Measurements from ENCODE around the gene ELOB. TPM values are rescaled to one million over a fixed set of nuclear protein-coding genes. Genes with fewer than 3 reads are reported as not detected.

Gene ELOB
- total RNA-seq, 2 experiments from 2014 or later: 141 to 150 TPM

DNA sequence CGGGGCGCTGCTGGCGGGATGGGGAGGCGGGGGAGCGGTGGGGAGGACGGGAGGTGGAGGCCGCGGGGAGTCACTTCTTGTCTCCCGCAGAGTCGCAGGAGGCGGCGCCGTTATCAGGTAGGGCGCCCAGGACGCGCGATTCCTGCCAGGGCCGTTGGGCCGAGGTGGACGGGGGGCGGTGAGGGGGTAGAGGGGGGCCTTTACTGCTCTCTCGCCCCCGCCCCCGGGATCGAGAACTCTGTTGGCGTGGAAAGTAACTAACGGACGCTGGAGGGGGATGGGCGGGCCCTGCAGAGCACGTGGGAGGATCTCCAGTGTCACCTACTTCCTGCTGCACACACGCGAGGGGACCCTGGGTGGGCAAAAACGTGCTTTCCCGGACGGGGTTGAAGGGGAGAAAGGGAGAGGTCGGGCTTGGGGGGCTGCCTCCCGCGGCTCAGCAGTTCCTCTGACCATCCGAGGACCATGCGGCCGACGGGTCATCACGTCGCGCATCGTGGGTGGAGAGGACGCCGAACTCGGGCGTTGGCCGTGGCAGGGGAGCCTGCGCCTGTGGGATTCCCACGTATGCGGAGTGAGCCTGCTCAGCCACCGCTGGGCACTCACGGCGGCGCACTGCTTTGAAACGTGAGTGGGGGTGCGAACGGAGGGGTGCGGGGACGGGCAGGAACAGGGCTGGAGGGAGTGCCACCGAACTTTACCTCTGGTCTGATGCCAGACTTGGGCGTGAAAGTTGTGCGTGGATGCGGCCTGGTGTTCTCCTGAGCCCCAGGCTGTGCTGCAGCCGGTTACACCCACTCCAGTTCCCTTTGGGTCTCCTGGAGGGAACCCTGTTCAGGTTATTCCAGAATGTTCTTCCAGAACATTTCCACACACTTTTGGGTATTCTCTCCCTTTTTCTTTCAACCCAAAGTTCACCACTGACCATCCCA is 40.5 kb upstream of the ELOB start:
- POLR2A ChIA-PET: no interaction called here

DNA sequence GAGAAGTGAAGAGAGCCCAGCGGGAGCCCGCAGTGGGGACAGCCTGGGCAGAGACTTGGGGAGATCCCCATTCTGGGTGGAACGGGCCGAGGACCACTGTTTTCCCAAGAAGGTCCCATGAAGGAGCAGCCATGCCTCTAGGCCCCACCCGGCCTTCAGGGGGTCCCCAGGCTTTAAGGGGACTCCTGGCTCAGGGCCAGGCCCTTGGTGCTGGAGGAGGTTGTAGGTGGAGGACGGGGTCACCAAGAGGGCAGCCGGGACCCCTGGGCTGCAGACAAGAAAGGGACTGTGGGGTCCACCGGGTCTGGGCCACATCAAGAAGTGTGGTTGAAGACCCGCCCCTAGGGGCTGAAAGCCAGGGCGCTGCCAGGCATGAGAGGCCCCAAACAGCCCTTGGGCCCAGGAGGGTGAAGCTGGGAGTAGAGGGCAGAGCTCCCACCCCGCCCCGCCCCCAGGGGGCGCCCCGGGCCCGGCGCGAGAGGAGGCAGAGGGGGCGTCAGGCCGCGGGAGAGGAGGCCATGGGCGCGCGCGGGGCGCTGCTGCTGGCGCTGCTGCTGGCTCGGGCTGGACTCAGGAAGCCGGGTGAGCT is 39.8 kb upstream of the ELOB start, which contains the start of gene PRSS21:
Gene PRSS21 (plus strand): TSS at position 487 of the 589 bp plus-strand sequence. CDS start 32 bp downstream, at position 519.
- Mint-ChIP-seq H3K4me1 (no peaks in the 10 kb centered on the region), H3K9me3 (no peaks in the 10 kb centered on the region), H3K27me3 (no peaks in the 10 kb centered on the region), H3K4me3 (peak within 1 kb of the TSS; percentile 13), H3K36me3 (ENCODE audit: low read depth) (no peaks in the 10 kb centered on the region), H3K27ac (no peak within 1 kb of the TSS)
- ChIA-PET POLR2A (no interaction called here), CTCF (interaction anchor here (0.7 kb wide), 2 partner anchors 51 to 138 kb away, joined by 3 read pairs; no protein-coding TSS in a partner anchor)
- DNase-seq: peak; percentile 27

More for the DNA sequence above, 40.5 kb upstream of the ELOB start:
- CTCF ChIA-PET: interaction anchor here (0.7 kb wide), 2 partner anchors 50 to 137 kb away, joined by 3 read pairs; no protein-coding TSS in a partner anchor
- H3K4me1 Mint-ChIP-seq: no peaks in the 10 kb centered on the region
- DNase-seq: no peak
- no peaks in the 10 kb centered on the region for H3K27me3 Mint-ChIP-seq
- H3K4me3 Mint-ChIP-seq: no peak overlapping the region
- no peaks in the 10 kb centered on the region for H3K9me3 Mint-ChIP-seq
- no peaks in the 10 kb centered on the region for H3K36me3 Mint-ChIP-seq (ENCODE audit: low read depth)
- no peak overlapping the region for H3K27ac Mint-ChIP-seq

DNA sequence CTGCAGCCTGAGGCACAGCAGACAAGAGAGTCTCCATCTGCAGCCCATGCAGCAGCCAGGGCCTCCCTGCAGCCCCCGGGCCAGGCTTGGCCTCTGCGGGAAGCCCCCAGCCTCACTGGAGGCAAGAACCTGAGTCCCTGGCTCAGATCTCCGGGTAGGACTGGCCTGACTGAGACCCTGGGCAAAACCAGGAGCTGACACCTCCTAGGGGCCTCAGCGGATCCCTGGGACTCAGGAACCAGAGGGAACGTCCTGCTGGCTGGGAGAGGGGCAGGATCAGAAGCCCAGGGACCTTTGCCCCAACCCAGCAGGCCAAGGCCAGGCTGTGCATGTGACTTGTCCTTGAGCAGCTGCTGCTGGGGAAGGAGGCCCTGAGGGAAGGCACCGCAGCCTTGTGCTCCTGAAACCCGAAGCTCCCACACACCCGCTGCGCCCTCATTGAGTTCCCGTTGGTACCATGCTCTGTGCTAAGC is 38.3 kb upstream of the ELOB start:
- Mint-ChIP-seq H3K36me3 (ENCODE audit: low read depth) (no peaks in the 10 kb centered on the region), H3K4me3 (no peak overlapping the region), H3K27ac (no peak overlapping the region), H3K4me1 (no peaks in the 10 kb centered on the region), H3K27me3 (peaks cover 6% of the 10 kb centered on the region), H3K9me3 (no peaks in the 10 kb centered on the region)
- DNase-seq: no peak
- POLR2A ChIA-PET: no interaction called here
- CTCF ChIA-PET: no interaction called here

DNA sequence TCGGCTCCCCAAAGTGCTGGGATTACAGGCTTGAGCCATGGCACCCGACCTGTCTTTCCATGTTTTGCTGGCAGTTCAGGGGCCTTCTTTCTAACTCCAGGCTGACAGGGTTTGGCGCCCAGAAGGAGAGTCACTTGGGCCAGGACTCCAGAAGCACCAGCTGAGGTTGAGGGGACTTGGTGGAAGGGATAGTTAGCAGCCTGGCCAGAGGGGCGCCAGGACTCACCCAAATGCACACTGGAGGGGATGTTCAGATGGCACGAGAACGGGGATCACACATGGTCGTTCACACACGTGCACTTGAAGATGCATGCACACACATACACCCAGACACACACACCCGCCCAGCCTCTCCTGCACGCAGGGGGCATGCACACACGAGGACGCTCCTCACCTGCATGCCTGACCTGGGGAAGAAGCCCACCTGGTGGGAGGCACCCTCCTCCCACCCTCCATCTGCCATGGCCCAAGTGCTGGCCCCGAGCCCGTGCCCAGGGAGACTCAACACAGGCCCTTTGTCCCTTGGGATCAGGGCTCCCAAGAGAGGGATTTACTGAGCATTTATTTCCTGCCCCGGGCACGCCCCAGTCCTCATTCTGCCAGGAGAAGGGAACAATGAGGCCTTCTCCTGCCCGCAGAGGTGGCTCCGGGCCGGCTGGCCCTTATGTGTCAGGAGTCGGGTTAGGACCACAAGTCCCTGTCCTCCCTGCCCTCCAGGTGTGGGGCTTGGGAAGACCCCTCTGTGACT is 37.6 kb upstream of the ELOB start:
- H3K4me3 Mint-ChIP-seq: no peak overlapping the region
- no peaks in the 10 kb centered on the region for H3K4me1 Mint-ChIP-seq
- H3K36me3 Mint-ChIP-seq (ENCODE audit: low read depth): no peaks in the 10 kb centered on the region
- H3K27me3 Mint-ChIP-seq: peaks cover 9% of the 10 kb centered on the region
- ChIA-PET POLR2A (no interaction called here), CTCF (no interaction called here)
- H3K27ac Mint-ChIP-seq: no peak overlapping the region
- DNase-seq: no peak
- no peaks in the 10 kb centered on the region for H3K9me3 Mint-ChIP-seq

DNA sequence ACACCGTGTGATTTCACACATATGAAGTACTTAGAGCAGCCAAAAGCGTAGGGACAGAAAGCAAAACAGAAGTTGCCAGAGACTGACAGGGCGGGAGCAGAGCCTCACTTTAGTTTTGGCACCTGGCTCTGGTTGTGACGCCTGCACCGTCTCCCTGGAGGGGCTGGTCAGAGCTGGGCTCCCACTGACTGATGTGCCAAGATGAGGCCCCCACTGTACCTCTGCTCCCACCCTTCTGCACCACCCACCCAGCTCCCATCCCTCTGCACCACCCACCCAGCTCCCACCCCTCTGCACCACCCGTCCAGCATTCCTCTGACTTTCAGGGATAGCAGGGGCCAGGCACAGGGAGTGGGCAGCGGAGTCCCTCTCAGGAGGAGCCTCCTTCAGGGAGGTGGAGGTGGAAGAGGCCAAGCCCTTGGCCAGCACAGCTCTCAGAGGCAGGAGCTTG is 36.7 kb upstream of the ELOB start:
- CTCF ChIA-PET: no interaction called here
- no peaks in the 10 kb centered on the region for H3K4me1 Mint-ChIP-seq
- H3K27ac Mint-ChIP-seq: no peak overlapping the region
- H3K9me3 Mint-ChIP-seq: no peaks in the 10 kb centered on the region
- DNase-seq: no peak
- no peak overlapping the region for H3K4me3 Mint-ChIP-seq
- H3K36me3 Mint-ChIP-seq (ENCODE audit: low read depth): no peaks in the 10 kb centered on the region
- POLR2A ChIA-PET: no interaction called here
- peaks cover 18% of the 10 kb centered on the region for H3K27me3 Mint-ChIP-seq

DNA sequence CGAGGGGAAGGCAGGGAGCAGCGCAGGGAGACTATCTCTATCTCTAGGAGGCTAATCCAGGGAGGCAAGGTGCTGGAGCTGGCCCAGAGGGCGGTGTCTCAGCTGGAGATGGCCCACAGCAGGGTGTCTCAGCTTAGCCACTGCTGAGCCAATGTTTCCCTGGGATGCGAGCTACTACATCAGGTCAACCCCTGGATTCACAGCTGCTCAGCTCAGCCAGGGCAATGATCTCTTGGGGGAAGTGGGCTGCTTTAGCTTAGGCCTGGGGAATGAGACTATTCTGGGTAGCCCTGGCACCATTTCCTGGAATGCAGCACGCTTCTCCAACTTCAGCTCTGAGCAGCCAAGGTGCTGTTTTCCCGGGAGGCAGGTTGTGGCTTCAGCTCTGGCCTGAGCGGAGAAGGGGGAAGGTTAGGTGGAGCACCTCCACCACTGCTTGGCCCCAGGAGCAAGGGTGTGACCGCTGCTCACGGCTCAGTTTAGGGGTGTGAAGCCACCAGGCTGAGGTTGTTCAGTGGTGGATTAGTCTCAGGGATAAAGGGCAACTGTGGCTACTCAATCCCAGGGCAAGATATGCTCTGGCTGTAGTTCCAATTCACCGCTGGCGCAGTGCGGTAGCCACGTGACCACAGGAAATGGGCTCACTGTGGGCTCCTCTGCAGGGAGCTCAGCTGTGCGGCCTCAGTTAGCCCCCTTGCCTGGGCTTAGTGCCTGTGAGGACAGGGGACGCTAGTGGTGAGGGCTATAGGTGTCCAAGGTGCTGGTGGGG is 34.8 kb upstream of the ELOB start:
- Mint-ChIP-seq H3K4me1 (no peaks in the 10 kb centered on the region), H3K4me3 (no peak overlapping the region), H3K9me3 (no peaks in the 10 kb centered on the region), H3K27ac (no peak overlapping the region), H3K36me3 (ENCODE audit: low read depth) (no peaks in the 10 kb centered on the region), H3K27me3 (peaks cover 27% of the 10 kb centered on the region)
- POLR2A ChIA-PET: no interaction called here
- CTCF ChIA-PET: no interaction called here
- no peak for DNase-seq

DNA sequence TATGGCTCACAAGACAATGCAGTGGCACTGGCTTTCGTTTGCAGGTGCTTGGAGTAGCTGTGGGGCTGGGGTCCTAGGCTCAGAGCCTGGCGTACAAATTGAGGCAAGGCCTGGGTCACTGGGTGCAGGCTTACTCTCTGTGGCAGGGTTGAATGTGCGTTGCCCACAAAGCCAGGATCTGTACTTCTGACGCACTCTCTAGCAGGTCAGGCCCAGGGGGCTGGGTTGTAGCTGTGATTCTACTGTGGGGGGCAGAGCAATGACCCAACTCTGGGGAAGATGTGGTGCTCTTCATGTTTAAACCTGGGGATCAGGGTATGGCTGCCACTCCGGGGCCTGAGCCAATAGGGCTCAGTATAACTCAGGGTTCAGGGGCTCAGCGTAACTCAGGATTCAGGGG is 33.6 kb upstream of the ELOB start:
- Mint-ChIP-seq H3K27me3 (peaks cover 31% of the 10 kb centered on the region), H3K4me1 (no peaks in the 10 kb centered on the region), H3K27ac (no peak overlapping the region), H3K9me3 (no peaks in the 10 kb centered on the region), H3K36me3 (ENCODE audit: low read depth) (no peaks in the 10 kb centered on the region), H3K4me3 (no peak overlapping the region)
- CTCF ChIA-PET: no interaction called here
- POLR2A ChIA-PET: no interaction called here
- DNase-seq: no peak

DNA sequence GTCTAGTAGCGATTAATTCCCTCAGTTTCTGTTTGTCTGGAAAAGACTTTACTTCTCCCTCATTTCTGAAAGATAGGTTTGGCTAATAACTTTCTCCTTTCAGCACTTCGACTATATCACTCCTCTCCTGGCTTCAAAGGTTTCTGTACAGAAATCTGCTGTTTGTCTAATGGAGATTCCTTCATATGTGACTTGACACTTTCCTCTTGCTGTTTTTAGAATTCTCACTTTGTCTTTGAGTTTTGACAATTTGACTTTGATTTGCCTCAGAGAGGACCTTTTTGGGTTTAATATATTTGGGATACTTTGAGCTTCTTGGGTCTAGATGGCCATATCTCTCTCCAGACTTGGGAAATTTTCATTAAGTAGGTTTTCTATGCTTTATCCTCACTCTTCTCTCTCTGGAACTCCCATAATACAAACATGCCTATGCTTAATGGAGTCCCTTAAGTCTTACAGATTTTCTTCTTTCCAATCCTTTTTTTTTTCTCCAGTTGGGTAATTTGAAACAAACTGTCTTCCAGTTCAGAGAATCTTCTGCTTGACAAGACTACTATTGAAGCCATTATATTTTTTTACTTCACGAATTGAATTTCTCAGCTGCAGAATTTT is 32.2 kb upstream of the ELOB start:
- POLR2A ChIA-PET: no interaction called here
- Mint-ChIP-seq H3K36me3 (ENCODE audit: low read depth) (no peaks in the 10 kb centered on the region), H3K27me3 (peaks cover 39% of the 10 kb centered on the region), H3K4me3 (no peak overlapping the region), H3K4me1 (no peaks in the 10 kb centered on the region), H3K27ac (no peak overlapping the region), H3K9me3 (no peaks in the 10 kb centered on the region)
- no peak for DNase-seq
- CTCF ChIA-PET: no interaction called here

DNA sequence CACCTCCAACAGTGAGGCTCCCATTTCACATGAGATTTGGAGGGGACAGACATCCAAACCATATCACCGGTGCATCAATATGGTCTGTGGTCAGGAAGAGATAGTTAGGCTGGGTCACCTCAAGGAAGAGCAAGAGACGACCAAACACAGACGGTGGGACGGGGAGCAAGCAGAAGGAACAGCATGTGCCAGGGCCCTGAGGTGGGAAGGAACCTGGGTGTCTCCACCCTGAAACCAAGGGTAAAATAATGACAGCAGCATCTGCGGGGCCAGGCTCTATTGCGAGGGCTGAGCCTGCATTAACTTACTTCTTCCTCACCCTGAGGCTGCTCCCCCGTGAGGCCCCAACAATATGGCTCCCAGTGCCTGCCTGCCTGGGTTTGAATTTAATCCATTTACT is 31.1 kb upstream of the ELOB start:
- Mint-ChIP-seq H3K4me1 (no peaks in the 10 kb centered on the region), H3K9me3 (peaks cover under 1% of the 10 kb centered on the region), H3K27ac (no peak overlapping the region), H3K36me3 (ENCODE audit: low read depth) (no peaks in the 10 kb centered on the region), H3K27me3 (peaks cover 46% of the 10 kb centered on the region), H3K4me3 (no peak overlapping the region)
- CTCF ChIA-PET: no interaction called here
- POLR2A ChIA-PET: no interaction called here
- no peak for DNase-seq

DNA sequence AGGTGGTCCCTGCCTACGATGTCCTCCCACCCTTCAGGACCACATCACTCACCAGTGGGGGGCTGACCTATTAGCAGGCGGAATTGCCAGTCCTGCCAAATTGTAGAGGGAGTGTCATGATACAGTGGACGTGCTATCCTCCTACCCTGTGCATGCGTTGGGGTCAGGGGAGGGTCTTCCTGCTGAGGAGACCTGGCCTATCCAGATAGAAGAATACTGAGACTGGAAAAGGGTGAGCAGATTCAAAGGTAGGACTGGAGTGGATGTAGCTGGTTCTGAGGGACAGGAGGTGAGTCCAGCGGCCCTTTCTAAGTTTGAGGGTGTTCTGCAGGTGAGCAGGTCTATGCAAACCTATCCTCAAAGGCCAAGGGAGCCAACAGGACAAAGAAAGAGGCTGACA is 29.2 kb upstream of the ELOB start:
- no peak for DNase-seq
- H3K27me3 Mint-ChIP-seq: peaks cover 46% of the 10 kb centered on the region
- ChIA-PET POLR2A (no interaction called here), CTCF (no interaction called here)
- H3K36me3 Mint-ChIP-seq (ENCODE audit: low read depth): no peaks in the 10 kb centered on the region
- H3K27ac Mint-ChIP-seq: no peak overlapping the region
- H3K4me1 Mint-ChIP-seq: no peaks in the 10 kb centered on the region
- peaks cover 3% of the 10 kb centered on the region for H3K9me3 Mint-ChIP-seq
- no peak overlapping the region for H3K4me3 Mint-ChIP-seq

DNA sequence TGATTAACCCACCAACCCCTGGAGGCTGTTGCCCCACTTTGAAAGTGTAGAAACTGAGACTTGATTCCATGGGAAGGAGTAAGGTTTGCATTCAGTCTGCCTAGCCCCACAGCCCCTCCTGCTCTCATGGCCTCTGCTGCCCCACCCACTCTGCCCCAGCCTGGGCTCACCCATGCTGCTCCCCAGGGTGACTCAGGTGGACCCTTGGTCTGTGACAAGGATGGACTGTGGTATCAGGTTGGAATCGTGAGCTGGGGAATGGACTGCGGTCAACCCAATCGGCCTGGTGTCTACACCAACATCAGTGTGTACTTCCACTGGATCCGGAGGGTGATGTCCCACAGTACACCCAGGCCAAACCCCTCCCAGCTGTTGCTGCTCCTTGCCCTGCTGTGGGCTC is 27.6 kb upstream of the ELOB start:
- Mint-ChIP-seq H3K36me3 (ENCODE audit: low read depth) (no peaks in the 10 kb centered on the region), H3K27me3 (peaks cover 39% of the 10 kb centered on the region), H3K4me3 (no peak overlapping the region), H3K4me1 (no peaks in the 10 kb centered on the region), H3K9me3 (peaks cover 3% of the 10 kb centered on the region), H3K27ac (no peak overlapping the region)
- ChIA-PET CTCF (no interaction called here), POLR2A (no interaction called here)
- no peak for DNase-seq

DNA sequence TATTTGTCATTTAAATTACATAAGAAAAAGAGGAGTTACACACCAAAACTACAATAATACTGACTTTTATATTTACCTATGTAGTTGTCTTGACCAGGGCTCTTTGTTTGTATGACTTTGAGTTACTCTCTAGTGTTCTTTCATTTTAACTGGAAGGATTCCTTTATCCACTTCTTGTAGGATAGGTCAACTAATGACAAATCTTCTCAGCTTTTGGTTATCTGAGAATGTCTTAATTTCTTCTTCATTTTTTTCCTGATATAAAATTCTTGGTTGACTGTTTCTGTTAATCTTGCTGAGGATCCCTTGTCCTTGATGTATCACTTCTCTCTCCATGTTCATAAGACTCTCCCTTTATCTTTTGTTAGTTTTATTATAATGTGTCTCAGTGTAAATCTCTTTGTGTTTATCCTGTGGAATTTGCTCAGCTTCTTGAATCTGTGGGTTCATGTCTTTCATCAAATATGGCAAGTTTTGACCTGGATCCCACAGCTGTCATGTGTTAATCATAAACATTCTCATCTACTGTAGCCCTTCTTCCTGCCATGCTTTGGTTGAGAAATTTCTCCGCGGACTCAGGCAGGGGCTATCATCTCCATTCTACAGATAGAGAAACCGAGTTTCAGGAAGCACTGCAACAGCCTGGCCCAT is 26.6 kb upstream of the ELOB start:
- POLR2A ChIA-PET: no interaction called here
- DNase-seq: no peak
- Mint-ChIP-seq H3K36me3 (ENCODE audit: low read depth) (no peaks in the 10 kb centered on the region), H3K4me1 (no peaks in the 10 kb centered on the region), H3K27ac (no peak overlapping the region), H3K4me3 (no peak overlapping the region), H3K27me3 (peaks cover 29% of the 10 kb centered on the region), H3K9me3 (peaks cover 3% of the 10 kb centered on the region)
- CTCF ChIA-PET: no interaction called here

All from activated CD4-positive, alpha-beta memory T cell treated with anti-CD3 and anti-CD28 coated beads, Interleukin-2, amount 10 ng/mL, durations not matched to agents 7 days and 5 days (primary cell).